Daoy (cell line): ENCODE data around the gene CCDC73. TPM values are rescaled to one million over a fixed set of nuclear protein-coding genes. Genes with fewer than 3 reads are reported as not detected.
A peak's percentile ranks its signal among the peaks of the same experiment; 100 is the strongest.
"Not testable (repeated sequence)": the region's sequence is repeated elsewhere in the genome, so short reads cannot be mapped to it uniquely, and the experiment has no call there.

ENCODE experiments used
- DNase-seq: peaks from one replicate; pipeline ENCODE4 v3.0.0-alpha.2; 2015; ENCODE audit warnings: low read depth
- total RNA-seq: library from RNA; depleted of rRNA; stranded (reverse); fragments of >200 nt; shearing (Covaris generic); gene quantifications from 2 replicates; pipeline ENCODE4 v1.2.3, GENCODE V29; 2014

CCDC73 gene
- total RNA-seq, 1 experiment from 2014 or later = not detected

DNA sequence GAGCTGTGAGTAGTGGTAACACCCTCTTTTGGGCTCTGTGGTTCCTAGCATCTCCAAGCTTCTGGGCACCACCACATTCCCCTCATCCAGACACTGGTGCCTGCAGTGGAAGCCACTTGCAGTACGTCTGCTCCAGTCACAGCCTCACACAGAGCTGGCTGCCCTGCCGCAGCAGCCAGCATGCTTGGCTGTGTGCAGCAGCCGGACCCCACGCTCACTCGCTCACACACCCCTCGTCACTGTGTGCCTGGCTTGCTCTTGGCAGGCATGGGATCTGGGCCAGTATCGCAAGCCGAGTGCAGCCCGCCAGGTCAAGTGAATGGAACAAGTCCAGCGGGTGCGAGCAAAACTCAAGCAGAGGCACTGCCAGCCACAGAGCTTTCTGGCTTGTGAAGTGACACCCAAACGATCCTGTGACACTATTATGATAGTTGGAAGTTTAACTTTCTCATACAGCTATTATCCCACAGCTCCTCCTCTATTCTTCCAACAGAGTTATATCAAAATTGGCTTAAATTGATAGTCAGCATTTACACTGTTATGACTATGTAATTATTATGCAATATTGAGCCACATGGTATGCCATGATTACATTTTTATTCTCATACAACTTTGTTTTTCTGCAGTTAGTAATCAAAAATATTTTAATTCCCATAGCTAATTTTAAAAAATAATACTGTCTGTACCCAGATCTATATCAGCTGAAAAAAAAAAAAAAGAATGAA, 89.0 kb downstream of the CCDC73 start:
- DNase-seq = no peak

DNA sequence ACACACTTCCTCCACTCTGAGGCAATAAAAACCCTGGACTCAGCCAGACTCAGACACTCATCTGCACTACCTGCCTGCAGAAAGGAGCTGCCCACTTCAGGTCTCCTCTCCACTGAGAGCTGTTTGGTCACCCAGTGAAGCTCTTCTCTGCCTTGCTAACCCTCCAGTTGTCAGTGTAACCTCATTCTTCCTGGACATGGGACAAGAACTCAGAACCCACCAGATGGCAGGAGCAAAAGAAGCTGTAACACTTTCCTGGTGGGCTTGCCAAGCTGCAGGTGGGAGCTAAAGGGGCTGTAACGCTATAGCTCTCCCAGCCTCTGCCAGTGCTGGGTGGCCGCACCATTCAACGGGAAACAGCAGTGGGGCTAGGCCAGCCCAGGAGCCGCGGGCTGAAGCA, 89.7 kb downstream of the CCDC73 start:
- no peak for DNase-seq

DNA sequence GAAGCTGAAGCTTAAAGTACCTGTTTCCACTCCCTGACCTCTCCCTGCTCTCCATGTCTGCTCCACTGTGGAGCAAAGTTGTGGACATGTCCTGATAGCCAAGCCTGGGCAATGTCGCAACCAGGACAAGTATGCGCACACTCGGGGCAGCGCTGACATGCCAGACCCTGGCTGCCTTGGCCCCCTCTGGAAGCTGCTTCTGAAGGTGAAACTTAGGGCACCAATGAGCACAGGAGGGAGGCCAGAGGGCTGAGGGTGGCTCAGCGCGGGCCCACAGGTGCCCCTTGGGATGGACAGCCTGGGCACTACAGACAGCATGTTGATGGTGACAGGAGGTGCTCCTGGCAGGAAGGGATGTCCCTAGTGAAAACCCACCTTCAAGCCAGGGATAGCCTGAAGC, 90.2 kb downstream of the CCDC73 start:
- no peak for DNase-seq

DNA sequence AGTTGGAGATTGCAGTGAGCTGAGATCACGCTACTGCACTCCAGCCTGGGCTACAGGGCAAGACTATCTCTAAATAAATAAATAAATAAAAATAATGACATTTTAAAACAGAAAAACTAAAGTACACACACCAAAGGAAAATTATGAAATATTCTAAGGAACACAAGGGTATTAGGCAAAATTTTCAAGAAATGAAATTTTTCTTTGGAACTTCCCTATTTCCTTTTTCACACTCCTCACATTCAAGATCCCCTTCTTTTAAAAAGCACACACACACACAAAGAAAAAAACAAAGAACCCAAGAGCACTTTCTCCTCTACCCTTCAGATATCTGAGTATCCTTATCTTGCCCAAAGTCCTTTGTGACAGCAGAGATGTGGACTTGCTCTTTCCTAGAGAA, 92.8 kb downstream of the CCDC73 start:
- no peak for DNase-seq

DNA sequence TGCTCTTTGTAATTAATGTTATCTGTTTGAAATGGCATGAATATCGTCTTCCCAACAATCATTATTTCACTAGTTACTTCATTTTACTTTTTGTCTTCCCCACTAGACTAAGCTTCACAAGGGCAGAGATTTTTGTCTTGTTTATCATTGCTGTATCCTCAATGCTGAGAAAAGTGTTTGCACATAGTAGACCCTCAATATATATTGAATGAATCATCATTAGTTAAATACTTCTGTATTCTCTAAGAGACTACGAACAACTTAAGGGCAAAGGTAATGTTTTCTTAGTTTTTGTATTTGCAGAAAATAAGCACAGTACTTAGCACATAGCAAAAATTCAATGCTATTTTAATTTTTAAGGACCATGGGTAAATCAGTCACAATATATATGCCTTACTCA, 95.9 kb downstream of the CCDC73 start:
- DNase-seq = no peak

DNA sequence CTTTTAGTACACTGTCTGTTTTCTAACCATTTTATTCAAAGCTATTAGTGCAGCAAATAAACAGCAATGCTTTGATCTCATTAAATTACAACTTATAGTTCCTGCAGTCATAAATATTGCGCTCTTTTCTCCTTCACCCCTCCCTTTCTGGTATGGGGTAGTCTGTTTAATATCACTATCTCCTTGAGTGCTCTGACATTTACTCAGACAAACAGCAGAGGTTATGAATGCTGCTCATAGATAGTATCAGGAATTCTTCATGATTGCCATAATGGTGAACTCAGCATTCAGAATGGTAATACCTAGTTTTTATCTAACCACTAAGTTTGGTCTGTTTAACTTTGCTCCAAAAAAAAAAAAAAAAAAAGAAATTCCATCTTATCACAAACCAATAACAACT, 123.4 kb downstream of the CCDC73 start:
- DNase-seq = no peak

DNA sequence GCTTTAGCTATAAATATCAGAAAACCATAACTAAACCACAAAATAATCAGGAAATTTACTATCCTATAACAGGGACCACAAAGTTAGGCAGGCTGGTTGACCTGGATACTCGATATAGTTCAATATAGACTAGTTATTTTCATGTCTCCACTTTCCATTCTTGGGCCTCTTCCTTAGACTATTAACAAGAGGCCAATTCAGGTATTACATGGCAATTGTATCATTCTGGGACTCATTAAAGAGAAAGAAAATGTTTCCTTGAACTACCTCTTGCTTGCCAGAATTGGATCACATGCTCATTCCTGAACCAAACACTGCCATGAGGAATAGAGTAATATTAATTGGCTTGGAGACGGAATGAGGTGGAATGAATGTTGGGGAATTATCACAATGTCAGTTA, 134.8 kb downstream of the CCDC73 start:
- no peak for DNase-seq

DNA sequence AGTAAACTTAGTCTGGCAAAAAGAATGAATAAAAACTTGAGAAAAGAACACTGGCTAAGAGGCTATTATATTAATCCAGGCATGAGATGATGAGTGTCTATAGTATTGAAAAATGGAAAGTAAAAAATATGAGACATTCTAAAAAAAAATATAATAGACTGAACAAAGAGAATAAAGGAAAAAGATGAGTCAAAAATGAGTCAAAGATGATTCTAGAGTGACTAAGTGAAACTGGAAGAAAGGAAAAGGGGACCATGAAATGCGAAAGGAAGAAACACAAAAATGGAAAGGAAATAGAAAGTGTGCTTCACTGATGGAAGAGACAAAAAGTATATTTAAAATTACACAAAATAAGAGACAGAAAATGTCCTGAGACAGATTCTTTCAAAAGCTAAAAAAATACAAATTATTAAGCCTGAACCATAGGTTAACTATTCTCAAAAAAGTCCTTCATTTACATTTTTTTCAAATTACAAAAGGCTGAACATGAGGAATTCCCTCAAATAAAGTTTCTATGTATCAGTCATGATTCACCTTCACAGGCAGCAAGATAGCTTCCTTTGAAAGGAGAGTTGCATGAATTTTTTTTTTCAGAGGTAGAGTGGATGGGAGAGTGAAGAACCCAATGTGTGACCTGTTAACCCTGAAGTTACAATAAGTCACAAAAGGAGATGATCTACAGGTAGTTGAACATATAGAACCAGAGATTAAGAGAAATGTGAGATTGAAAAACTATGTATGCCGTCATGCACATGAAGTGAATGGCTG, 135.6 kb downstream of the CCDC73 start:
- DNase-seq = peak; percentile 25

DNA sequence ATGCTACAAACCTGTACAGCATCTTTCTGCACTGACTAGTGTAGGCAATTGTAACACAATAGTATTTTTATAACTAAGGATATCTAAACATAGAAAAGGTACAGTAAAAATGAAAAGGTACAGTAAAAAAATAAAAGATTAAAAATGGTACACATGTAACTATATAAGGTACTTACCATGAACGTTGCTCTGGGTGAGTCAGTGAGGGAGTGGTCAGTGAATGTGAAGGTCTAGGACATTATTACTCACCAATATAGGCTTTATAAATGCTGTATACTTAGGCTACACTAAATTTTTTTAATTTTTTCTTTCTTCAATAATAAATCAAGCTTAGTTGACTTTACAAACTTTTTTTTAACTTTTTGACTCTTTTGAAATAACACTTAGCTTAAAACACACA, 150.9 kb downstream of the CCDC73 start:
- peak; percentile 31 for DNase-seq

DNA sequence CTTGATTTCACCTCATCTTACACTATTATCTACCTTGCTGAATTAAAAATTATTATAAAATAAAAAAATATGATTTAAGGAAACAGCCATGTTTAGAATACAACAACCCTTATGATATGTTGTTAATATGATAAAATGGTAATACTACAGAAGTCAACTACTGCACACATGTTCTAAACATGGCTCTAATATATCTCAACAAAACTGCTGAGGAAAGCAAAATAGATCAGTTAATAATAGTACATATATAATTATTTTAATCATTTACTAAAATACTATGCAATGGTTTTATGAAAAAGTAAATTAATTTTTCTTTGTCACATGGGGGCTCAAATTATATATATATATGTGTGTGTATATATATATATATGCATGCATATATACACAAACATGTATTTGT, 153.1 kb downstream of the CCDC73 start:
- no peak for DNase-seq

DNA sequence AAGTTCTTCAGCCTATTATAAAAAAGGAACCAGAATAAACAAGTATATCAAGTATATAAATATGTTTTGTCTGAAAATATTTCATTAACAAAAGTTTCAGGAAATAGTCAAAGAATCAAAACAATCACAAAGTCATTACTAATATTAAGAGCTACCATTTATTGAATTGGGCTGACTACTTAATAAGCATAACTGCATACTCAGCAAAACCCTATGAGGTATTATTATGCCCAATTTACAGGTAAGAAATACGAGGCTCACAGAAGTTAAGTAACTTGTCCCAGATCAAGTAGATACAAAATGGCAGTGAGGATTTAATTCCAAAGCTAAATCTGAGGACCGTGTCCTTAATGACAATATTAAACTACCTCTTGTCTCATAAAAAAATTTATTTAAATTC, 158.6 kb downstream of the CCDC73 start:
- DNase-seq = no peak

DNA sequence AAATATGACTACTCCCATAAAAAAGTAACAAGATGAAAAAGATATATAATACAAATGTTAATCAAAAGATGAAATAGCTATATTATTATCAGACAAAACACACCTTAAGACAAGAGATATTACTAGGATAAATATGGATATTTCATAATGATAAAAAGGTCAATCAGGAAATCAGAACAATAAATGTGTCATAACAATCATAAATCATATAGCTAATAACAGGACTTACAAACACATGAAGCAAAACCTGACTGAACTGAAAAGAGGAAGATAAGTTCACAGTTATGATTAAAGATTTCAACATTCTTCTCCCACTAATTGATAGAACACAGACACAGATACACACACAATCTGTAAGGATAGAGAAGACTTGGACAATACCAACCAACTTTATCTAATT, 163.6 kb downstream of the CCDC73 start:
- DNase-seq = no peak

DNA sequence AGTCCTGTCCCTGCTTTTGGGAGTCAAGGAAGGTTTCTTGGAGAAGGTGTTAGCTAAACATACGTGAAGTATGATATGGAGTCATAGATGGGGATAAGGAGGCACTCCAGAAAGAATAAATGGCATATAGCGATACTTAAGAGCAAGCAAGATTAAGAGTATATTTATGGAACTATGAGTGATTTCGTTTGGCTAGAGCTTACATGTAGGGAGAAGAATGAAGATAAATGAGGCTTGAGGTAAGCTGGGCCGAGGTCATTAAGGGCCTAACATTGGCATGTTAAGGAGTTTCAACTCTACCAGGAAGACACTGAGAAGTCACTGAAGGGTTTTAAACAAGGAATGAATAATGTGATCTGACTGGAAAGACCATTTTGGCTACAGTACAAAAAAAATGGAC, 177.6 kb downstream of the CCDC73 start:
- no peak for DNase-seq

DNA sequence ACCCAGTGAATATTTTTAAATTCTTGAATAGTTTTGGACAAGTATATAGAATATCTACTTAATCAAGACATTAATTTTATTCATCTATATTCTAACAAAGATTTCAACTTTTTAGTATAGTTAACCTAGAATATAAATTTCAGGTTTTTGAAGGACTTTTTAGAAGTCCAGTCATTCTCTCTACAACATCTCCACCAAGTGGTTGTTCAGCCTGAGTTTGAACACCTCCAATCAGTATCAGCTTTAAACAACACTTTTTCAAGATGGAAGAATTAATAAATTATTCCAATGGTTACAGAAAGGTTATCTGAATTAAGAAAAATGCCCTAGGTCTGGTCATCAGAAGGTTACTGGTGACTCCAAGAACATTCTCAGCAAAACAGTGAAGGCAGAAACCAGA, 179.0 kb downstream of the CCDC73 start:
- DNase-seq = no peak

DNA sequence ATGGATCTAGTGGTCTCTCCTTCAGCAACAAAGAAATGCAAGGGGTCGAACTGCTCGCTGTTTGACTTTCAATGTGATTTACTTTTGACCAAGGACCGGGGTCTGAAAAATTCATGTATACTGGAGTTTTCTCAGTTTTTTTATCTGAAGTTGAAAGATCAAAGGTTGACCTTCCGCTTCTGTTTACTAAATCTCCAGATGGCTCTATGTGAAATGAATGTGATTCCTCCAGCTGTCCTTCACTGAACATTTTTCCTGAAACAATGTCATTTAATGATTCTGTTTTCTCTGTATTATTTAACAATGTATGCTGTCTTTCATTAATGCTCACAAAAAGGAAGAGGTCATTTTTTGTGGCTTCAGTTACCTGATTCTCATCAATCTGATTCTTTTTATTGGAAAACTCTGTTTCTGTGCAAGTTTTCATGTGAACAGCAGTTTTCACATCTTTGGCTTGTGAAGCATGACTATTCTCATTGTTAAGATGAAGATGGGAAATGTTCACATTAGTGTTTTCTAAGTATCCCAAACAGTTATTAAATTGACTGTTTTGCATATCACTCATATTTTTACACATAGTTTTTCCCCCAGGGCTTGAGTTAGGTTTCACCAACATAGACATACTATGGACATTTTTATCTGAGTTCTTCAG, 180.8 kb downstream of the CCDC73 start:
- DNase-seq = no peak

DNA sequence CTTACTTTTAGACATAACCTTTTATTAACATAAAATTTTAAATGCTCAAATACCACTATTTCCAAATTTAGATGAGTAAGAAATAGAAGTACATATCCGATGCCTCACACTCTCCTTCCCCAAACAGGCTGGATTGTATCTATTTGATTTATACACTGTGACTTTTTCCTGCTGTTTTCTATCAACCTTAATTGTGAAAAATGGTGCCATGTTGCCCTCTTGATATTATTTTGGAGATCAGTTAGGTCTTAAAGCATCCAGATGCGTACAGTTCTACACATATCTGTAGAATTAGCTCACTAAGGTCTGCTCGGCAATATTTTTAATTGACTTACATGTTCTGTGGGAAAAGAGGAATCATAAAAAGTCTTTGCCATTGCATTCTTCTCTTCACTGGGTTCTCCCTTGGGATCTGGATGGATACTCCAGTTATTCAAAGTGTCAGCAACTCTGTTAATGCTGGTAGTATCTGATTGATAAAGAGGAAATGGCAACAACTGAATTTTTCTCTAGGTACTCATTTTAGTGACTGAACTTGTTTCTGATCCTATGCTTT, 183.6 kb downstream of the CCDC73 start:
- no peak for DNase-seq

DNA sequence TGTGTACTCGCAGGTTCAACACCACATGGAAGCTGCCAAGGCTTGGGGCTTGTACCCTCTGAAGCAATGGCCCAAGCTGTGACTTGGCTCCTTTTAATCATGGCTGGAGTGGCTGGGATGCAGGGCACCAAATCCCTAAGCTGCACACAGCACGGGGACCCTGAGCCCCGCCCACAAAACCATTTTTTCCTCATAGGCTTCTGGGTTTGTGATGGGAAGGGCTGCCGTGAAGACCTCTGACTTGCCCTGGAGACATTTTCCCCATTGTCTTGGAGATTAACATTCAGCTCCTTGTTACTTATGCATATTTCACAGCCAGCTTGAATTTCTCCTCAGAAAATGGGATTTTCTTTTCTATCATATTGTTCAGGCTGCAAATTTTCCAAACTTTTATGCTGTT, 185.6 kb downstream of the CCDC73 start:
- DNase-seq = not testable (repeated sequence)

DNA sequence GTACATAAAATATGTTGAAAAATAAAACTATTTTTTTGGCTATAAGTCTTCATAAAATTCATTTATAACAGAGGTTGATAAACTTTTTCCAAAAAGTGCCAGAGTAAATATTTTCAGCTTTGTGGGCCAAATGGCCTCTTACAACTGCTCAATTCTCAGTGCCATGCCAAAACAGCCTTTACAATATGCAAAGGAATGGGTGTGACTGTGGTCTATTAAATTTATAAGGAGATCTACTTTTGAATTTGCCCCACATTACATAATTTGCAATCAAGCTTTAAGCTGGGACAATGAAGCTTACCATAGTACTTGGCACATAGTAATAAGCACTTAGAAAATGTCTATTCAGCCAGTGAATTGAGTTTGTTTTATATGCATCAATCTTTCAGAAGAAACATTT, 188.2 kb downstream of the CCDC73 start:
- DNase-seq = no peak

DNA sequence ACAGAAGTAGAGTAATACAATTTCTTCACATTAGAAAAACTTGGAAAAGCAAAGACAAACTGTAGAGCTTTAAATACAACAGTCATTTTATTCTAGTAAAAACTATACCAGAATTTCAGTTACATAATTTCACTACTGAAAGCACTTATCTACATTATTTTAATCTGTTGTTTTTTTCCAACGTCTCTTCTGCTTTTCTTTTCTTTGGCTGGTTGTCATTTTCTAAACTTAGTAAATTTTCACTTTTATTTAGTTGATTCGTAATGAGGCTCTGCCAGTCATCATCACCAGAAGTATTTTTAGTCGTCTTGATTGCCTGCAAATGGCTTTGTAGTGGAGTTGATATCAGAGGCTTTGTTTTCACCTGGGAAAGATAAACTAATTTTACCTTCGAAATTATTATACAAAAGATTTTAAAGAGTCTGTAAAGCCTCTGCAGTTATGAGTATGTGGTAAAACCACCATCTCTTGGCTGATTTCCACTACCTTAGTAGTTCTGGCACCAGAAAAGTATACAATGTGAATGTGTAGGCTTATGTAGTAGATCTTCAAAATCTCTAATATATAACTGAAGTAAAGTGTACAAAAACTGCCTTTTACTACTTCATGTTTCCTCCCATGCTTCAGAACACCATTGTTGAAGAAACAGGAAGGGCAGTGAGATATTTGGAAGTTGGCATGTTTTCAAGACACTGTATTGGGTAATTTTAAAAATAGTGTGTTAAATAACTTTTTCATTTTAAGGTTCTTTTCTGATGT, 191.6 kb downstream of the CCDC73 start:
- no peak for DNase-seq

DNA sequence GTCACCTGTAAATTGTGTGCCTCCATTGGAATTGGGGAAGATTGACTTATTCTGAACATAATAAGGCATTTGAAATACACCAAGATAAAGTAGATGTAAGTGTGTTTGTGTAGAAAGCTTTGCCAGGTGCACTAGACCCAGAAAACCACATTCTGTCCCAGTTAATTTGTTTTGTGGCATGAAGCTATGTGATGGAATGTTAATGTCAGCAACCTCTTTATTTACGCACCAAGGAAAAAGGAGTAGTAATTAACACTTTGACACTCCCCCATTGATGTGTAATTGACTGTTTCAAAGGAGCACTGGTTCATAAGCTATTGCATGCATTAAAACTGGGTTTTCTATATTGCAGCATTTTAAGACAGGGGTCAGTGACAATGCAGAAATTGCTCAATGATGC, 196.5 kb downstream of the CCDC73 start:
- no peak for DNase-seq

DNA sequence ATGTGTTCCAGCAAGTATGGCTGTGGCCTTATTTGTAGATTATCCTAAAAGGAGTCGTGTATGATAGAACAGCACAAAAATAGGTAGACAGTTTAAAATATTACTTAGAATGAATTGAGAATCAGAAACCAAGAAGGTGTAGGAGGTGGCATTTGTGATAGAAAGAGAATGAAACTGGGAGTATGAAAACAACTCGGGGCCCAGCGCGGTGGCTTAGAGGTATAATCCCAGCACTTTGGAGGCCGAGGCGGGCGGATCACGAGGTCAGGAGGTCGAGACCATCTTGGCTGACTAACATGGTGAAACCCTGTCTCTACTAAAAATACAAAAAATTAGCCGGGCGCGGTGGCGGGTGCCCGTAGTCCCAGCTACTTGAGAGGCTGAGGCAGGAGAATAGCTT, 198.3 kb downstream of the CCDC73 start:
- DNase-seq = not testable (repeated sequence)

DNA sequence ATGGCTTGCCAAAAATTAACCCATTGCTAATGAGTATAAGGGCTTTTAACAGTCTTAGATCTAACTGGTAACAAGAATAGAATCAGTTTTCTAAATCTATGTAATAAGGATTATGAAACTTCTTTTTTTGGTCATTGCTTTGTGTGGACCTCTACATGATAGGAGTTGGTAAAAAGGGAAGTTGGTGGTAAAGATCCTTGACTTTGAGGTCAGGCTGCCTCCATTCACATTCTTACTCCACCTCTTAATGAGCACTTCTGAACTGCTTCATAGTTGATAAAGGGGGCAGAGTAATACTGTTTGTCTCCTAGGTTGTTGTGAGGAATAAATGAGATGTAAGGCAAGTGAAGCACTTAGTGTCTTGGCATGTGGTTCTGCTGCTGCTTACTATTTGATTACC, 200.2 kb downstream of the CCDC73 start:
- no peak for DNase-seq
